GM15510 (cell line): Measurements from ENCODE around the gene SEC11A.

Source experiments
- POLR2A ChIP-seq: IDR thresholded peaks from 3 replicates; pipeline ENCODE4 v1.6.1; 2011; ENCODE audit warnings: borderline replicate concordance; ENCODE audit not compliant: insufficient read length; ENCODE audit errors: extremely low read depth

Gene SEC11A

GRCh38 chr15:84661001-84661400 is 54.9 kb downstream of the SEC11A start:
- TF ChIP-seq POLR2A, result no peak

DNA sequence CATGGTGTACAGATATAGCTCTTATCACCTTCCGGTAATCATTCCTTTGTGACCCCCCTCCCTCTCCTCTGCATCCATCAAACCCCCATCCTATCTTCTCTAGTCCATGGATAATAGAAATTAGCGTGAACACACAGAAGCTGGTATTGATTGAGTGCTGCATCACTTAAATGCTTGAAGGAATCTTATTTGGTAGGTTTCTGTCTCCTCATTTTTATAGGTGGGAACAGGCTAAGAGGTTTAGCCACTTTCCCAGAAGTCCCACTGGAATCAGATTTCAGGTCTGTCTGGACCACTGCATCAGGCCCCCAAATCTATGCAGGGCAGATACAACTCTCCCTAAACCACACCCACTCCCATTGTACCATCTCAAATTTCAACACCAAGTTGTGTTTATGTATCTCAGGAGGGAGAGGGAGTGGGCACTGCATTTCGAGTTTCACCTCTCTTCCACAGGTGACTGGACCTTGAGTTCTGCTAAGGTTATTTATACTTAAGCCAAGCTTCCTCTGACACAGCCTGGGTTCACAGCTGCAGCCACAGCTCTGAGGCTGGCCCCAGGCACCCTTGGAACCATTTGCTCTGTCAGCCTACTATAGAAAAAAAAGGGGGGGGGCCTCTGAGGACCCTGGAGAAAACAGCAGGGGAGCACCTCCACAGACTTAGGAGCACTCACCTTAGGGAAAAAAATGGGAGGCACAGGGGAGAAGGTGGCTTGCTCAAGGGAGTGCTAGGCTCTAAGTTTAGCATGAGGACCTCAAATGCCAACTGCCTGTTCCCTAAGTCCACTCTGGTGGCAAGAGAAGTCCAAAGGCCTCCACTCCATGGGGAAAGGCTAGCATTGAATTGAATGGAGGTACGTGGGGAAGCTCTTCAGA is 55.8 kb downstream of the SEC11A start:
- TF ChIP-seq POLR2A, result no peak

DNA sequence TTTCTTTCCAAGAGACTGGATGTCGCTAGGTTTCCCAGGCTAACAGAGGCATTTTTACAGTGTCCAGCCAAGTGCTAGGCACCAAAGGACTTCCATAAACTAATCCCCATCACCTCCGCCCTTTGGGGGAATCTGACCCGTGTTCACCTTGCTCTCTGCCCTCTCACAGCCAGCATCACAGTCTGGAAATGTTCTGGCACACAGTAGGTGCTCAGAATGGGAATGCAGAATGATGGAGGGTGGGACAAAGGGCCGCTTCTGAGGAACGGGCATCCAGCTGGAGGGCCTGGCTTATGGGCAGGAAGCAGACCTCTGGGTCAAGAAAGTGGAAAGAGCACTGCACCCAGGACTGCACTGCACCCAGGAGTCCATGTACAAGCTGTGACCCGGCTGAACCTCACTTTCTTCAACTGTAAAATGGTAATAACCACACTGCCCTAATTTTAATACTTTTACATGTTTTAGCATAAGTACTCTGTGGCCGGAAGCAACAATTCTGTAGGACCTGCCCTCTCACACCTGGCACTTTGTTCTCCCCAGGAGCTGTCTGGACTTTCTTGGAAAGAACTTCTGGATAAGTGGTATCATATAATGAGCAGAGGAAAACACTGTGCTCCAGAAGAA is 57.0 kb downstream of the SEC11A start:
- TF ChIP-seq POLR2A, result no peak

DNA sequence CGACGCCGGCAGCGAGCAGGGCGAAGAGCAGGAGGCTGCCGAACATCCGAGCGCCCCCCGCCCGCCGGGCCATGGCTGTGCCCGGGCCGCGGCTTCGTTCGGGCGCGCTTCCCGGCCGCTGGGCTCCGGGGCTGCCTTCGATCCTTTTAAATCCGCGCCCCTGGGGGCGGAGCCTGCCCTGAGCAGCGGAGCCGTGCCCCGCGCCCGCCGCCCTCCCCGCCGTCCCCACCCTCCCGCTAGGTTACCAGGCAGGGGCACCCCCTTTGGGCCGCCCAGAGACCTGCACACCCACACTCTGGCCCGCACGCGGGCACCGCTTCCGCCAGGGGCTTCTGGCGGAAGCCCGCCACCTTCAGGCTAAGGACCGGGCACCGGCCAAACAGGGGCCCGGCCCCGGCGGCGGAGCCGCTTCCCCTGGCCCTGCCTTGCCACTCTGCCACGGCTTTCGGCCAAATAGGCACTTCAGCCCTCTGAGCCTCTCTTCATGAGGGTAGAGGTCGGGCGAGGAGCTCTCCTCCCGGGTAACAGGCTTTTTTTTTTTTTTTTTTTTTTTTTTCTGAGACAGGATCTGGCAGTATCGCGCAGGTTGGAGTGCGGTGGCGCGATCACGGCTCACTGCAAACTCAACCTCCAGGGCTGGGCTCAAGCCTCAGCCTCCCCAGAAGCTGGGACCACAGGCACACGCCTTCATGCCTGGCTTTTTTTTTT is 57.7 kb downstream of the SEC11A start, which contains the start of gene NMB:
TSS of gene NMB (minus strand) at position 120 of the 708 bp plus-strand sequence. CDS start at position 73, 47 bp downstream.
- TF ChIP-seq POLR2A, result peak; percentile 39

DNA sequence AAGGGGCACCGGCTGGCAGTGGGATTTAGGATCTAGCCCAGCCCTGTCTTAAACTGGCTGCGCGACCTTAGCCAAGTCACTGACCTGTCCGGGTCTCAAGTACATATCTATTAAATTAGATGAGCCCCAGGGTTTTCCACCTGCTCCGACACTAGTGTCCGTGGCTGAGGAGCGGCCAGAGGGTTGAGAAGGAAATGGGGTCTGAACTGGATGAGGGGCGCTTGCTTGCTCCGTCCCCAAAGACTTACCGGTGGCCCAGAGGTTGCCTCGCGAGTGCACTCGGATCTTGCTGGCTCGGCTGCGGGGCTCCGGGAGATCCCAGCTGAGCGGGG is 58.2 kb downstream of the SEC11A start:
- no peak for TF ChIP-seq POLR2A

DNA sequence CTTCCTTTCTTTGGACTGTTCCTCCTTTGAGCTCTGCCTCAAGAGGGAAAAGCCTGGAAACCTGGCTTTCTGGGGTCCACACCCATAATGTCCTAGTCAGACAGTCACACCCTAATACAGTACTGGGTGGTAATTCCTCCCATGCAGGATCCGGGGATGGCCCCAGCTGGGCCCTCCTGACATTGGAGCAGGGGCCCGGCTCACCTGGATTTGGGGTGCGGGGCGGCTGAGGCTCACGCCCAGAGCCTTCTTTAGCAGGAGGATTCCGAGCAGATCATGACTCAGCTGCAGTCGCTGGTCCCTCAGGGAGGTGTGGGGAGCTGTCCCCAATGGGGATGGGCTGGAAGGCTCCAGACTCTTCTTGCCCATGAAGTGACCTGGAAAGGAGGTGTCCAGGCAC is 59.0 kb downstream of the SEC11A start:
- no peak for TF ChIP-seq POLR2A

DNA sequence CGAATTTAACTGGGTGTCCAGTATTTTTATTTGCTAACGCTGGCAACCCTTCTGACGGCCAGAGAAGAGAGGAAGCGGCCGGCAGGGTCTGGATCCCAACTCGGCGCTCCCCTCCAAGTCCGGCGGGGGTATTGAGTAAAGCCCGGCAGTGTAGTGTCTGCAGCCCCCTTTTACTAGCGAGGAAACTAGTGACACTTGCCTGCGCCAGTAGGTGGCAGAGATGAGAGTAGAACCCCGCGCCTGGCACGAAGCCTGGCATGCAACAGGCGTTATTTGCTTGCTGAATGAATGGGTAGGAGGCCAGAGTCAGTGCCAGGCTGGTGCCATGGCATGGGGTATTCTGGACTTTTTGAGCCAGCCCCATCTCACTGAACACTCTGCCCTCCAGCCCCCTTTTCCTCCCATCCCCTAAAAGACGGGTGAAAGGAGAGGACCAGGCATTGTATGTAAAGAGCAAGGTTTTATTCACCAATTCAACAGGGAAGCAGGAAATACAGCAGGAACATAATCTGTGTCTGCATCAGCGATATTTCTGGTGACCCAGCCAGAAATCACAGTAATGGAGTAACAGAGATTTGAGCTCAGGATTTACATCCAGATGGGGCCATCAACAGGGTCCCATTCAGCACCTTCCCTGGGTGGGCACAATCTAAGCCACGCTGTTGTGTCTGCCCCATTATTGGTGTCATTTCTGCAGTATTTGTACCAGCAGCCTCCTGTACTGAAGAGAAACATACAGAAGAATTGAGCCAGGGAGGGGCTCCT is 61.1 kb downstream of the SEC11A start:
- TF ChIP-seq POLR2A, result no peak

- peak; percentile 58 for TF ChIP-seq POLR2A
These were observed 61.8 kb downstream of the SEC11A start, which contains the start of gene WDR73 for GRCh38 chr15:84653910-84654688. TSS of gene WDR73 (minus strand) at chr15:84654283. CDS start at chr15:84654274, 9 bp downstream.

DNA sequence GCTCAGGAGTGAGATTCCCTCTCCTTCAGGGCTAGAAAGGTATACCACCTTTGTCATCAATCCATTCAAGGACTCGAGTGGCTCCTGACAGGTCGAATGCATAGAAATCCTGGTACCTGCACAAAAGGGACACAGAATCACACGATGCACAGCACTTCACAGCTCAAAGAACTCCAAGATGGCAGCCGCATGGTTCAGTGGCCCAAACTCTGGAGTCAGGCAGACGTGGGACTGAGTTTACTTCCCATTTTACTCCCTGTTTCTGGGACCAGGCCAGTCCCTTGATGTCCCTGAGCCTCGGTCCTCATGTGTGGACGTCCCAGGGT is 62.4 kb downstream of the SEC11A start:
- no peak for TF ChIP-seq POLR2A

- no peak for TF ChIP-seq POLR2A
These were observed 66.2 kb downstream of the SEC11A start for GRCh38 chr15:84649706-84650105.

GRCh38 chr15:84648539-84648938 is 67.4 kb downstream of the SEC11A start:
- TF ChIP-seq POLR2A, result no peak

GRCh38 chr15:84647726-84648125 is 68.2 kb downstream of the SEC11A start:
- no peak for TF ChIP-seq POLR2A

GRCh38 chr15:84645997-84646396 is 69.9 kb downstream of the SEC11A start:
- no peak for TF ChIP-seq POLR2A

DNA sequence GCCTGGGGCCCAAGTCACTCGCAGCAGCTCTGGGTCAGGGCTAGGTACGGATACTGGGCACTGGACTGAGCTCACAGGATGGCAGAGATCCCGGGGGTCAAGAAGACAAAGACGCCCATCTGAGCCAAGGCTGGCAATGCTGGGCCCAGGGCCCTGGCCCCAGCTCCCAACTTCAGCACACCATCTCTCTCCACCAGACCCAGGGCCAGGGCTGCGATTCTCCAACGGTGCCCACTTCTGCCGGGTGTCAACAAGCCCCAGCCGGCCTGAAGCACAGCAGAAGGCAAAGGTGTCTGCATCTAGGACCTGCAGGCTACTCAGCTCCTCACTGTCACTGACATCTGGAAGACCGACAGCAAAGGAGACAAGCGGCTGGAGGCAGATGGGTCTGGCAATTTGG is 70.4 kb downstream of the SEC11A start:
- TF ChIP-seq POLR2A, result no peak
